ENCODE measurements around the gene DAGLA. TPM values are rescaled to one million over a fixed set of nuclear protein-coding genes. Genes with fewer than 3 reads are reported as not detected.

Gene DAGLA
- total RNA-seq, 8 experiments from 2014 or later = 2.0 to 5.0 (median 2.6) TPM

- ATAC-seq (replicated peaks in 6 of 8) = no peak
- Histone ChIP-seq H3K4me1 (replicated peaks in 1 of 2) (peaks cover 28 to 53% of the 10 kb centered on the region in 2 donors), H3K27ac (no peak overlapping the region), H3K4me3 (no peak overlapping the region)
- 60 to 100% (median 92%) methylated on average over 1 to 4 of the region's 9 CpGs; no CpG with 5 or more reads in 7 of the 10 experiments for WGBS, 10 experiments
- in situ Hi-C loops (cut with MboI; ENCODE audit: low pct_unique_long_range_greater_than_20kb in 2 of 9, low sequenced_read_pairs in 9 of 9, unreplicated experiment in 9 of 9) = no loop called here
Observed at GRCh38 chr11:61685617-61685967, 5.4 kb downstream of the DAGLA start.

GRCh38 chr11:61686066-61686465 lies 5.9 kb downstream of the DAGLA start:
- Histone ChIP-seq H3K4me3 (no peak overlapping the region), H3K27ac (no peak overlapping the region), H3K4me1 (replicated peaks in 1 of 2) (peaks cover 32 to 48% of the 10 kb centered on the region in 2 donors)
- ATAC-seq (replicated peaks in 6 of 8) = no peak
- in situ Hi-C loops (cut with MboI; ENCODE audit: low pct_unique_long_range_greater_than_20kb in 2 of 9, low sequenced_read_pairs in 9 of 9, unreplicated experiment in 9 of 9) = no loop called here
- 100% methylated on average over 3 of the region's 8 CpGs; no CpG with 5 or more reads in 9 of the 10 experiments for WGBS, 10 experiments

GRCh38 chr11:61686469-61686868 lies 6.3 kb downstream of the DAGLA start:
- in situ Hi-C loops (cut with MboI; ENCODE audit: low pct_unique_long_range_greater_than_20kb in 2 of 9, low sequenced_read_pairs in 9 of 9, unreplicated experiment in 9 of 9) = no loop called here
- Histone ChIP-seq H3K27ac (no peak overlapping the region), H3K4me1 (replicated peaks in 1 of 2) (peaks cover 35 to 45% of the 10 kb centered on the region in 2 donors), H3K4me3 (no peak overlapping the region)
- WGBS, 10 experiments = 69 to 100% (median 80%) methylated on average over 1 to 6 of the region's 8 CpGs; no CpG with 5 or more reads in 7 of the 10 experiments
- ATAC-seq (replicated peaks in 6 of 8) = no peak

- peaks cover 35 to 36% of the 10 kb centered on the region in 2 donors for H3K4me1 ChIP-seq (replicated peaks in 1 of 2)
- no peak for ATAC-seq (replicated peaks in 6 of 8)
- WGBS, 10 experiments = 93 to 100% (median 100%) methylated on average over 2 to 7 of the region's 11 CpGs; no CpG with 5 or more reads in 3 of the 10 experiments
- no peak overlapping the region for H3K27ac ChIP-seq
- no peak overlapping the region for H3K4me3 ChIP-seq
- in situ Hi-C loops (cut with MboI; ENCODE audit: low pct_unique_long_range_greater_than_20kb in 2 of 9, low sequenced_read_pairs in 9 of 9, unreplicated experiment in 9 of 9) = no loop called here
Observed at GRCh38 chr11:61687420-61687819, 7.2 kb downstream of the DAGLA start.

GRCh38 chr11:61688365-61689163 lies 8.4 kb downstream of the DAGLA start:
- in situ Hi-C loops (cut with MboI; ENCODE audit: low pct_unique_long_range_greater_than_20kb in 2 of 9, low sequenced_read_pairs in 9 of 9, unreplicated experiment in 9 of 9) = no loop called here
- peaks cover 29 to 30% of the 10 kb centered on the region in 2 donors for H3K4me1 ChIP-seq (replicated peaks in 1 of 2)
- WGBS, 10 experiments = 0 to 100% (median 88%) methylated on average over 1 to 6 of the region's 19 CpGs; no CpG with 5 or more reads in 5 of the 10 experiments

GRCh38 chr11:61689164-61689496 lies 8.9 kb downstream of the DAGLA start:
- 30 to 100% (median 88%) methylated on average over 1 to 2 of the region's 3 CpGs; no CpG with 5 or more reads in 7 of the 10 experiments for WGBS, 10 experiments
- in situ Hi-C loops (cut with MboI; ENCODE audit: low pct_unique_long_range_greater_than_20kb in 2 of 9, low sequenced_read_pairs in 9 of 9, unreplicated experiment in 9 of 9) = no loop called here
- no peak for ATAC-seq (replicated peaks in 6 of 8)
- Histone ChIP-seq H3K4me3 (no peak overlapping the region), H3K4me1 (replicated peaks in 1 of 2) (peaks cover 26 to 29% of the 10 kb centered on the region in 2 donors), H3K27ac (no peak overlapping the region)

More at GRCh38 chr11:61688365-61689163, 8.4 kb downstream of the DAGLA start:
- peak in 5 of 8 experiments; percentile 3 to 93 (median 88) for ATAC-seq (replicated peaks in 6 of 8)
- Histone ChIP-seq H3K27ac (no peak overlapping the region), H3K4me3 (no peak overlapping the region)

- no peak overlapping the region for H3K27ac ChIP-seq
Observed at GRCh38 chr11:61690706-61691379, 10.7 kb downstream of the DAGLA start.

GRCh38 chr11:61691380-61692156 lies 11.4 kb downstream of the DAGLA start:
- H3K27ac ChIP-seq = no peak overlapping the region
- H3K4me3 ChIP-seq = no peak overlapping the region
- H3K4me1 ChIP-seq (replicated peaks in 1 of 2) = peaks cover 34 to 36% of the 10 kb centered on the region in 2 donors
- in situ Hi-C loops (cut with MboI; ENCODE audit: low pct_unique_long_range_greater_than_20kb in 2 of 9, low sequenced_read_pairs in 9 of 9, unreplicated experiment in 9 of 9) = no loop called here
- WGBS, 10 experiments = 0 to 100% (median 67%) methylated on average over 1 to 4 of the region's 12 CpGs; no CpG with 5 or more reads in 3 of the 10 experiments
- no peak for ATAC-seq (replicated peaks in 6 of 8)

More at GRCh38 chr11:61690706-61691379, 10.7 kb downstream of the DAGLA start:
- WGBS, 10 experiments = 73 to 100% (median 77%) methylated on average over 3 to 10 of the region's 17 CpGs; no CpG with 5 or more reads in 5 of the 10 experiments
- Histone ChIP-seq H3K4me3 (no peak overlapping the region), H3K4me1 (replicated peaks in 1 of 2) (peaks cover 35% of the 10 kb centered on the region in 2 donors)
- in situ Hi-C loops (cut with MboI; ENCODE audit: low pct_unique_long_range_greater_than_20kb in 2 of 9, low sequenced_read_pairs in 9 of 9, unreplicated experiment in 9 of 9) = no loop called here
- ATAC-seq (replicated peaks in 6 of 8) = no peak

- WGBS, 10 experiments = 72 to 94% (median 90%) methylated on average over 2 to 6 of the region's 11 CpGs; no CpG with 5 or more reads in 6 of the 10 experiments
- H3K4me3 ChIP-seq = no peak overlapping the region
- in situ Hi-C loops (cut with MboI; ENCODE audit: low pct_unique_long_range_greater_than_20kb in 2 of 9, low sequenced_read_pairs in 9 of 9, unreplicated experiment in 9 of 9) = no loop called here
- peak in 3 of 8 experiments; percentile 12 to 66 (median 30) for ATAC-seq (replicated peaks in 6 of 8)
- no peak overlapping the region for H3K27ac ChIP-seq
- H3K4me1 ChIP-seq (replicated peaks in 1 of 2) = peaks cover 26 to 29% of the 10 kb centered on the region in 2 donors
Observed at GRCh38 chr11:61693922-61694601, 13.9 kb downstream of the DAGLA start.

GRCh38 chr11:61694602-61694939 lies 14.4 kb downstream of the DAGLA start:
- 40 to 90% (median 74%) methylated on average over 2 to 5 of the region's 7 CpGs; no CpG with 5 or more reads in 3 of the 10 experiments for WGBS, 10 experiments
- ATAC-seq (replicated peaks in 6 of 8) = peak in 1 of 8 experiments; percentile 20
- H3K4me1 ChIP-seq (replicated peaks in 1 of 2) = peaks cover 28 to 29% of the 10 kb centered on the region in 2 donors
- H3K4me3 ChIP-seq = no peak overlapping the region
- no peak overlapping the region for H3K27ac ChIP-seq
- in situ Hi-C loops (cut with MboI; ENCODE audit: low pct_unique_long_range_greater_than_20kb in 2 of 9, low sequenced_read_pairs in 9 of 9, unreplicated experiment in 9 of 9) = no loop called here

GRCh38 chr11:61694946-61695706 lies 14.9 kb downstream of the DAGLA start:
- WGBS, 10 experiments = 11 to 84% (median 65%) methylated on average over 3 to 7 of the region's 15 CpGs; no CpG with 5 or more reads in 6 of the 10 experiments
- in situ Hi-C loops (cut with MboI; ENCODE audit: low pct_unique_long_range_greater_than_20kb in 2 of 9, low sequenced_read_pairs in 9 of 9, unreplicated experiment in 9 of 9) = no loop called here
- peak in 5 of 8 experiments; percentile 4 to 27 (median 11) for ATAC-seq (replicated peaks in 6 of 8)
- Histone ChIP-seq H3K4me3 (no peak overlapping the region), H3K27ac (no peak overlapping the region), H3K4me1 (replicated peaks in 1 of 2) (peaks cover 32 to 33% of the 10 kb centered on the region in 2 donors)

- ATAC-seq (replicated peaks in 6 of 8) = peak; percentile 42 to 78 (median 59)
- 0 to 70% methylated on average over 4 of the region's 17 CpGs; no CpG with 5 or more reads in 8 of the 10 experiments for WGBS, 10 experiments
- Histone ChIP-seq H3K4me3 (no peak overlapping the region), H3K4me1 (replicated peaks in 1 of 2) (peaks cover 32 to 39% of the 10 kb centered on the region in 2 donors), H3K27ac (no peak overlapping the region)
- in situ Hi-C loops (cut with MboI; ENCODE audit: low pct_unique_long_range_greater_than_20kb in 2 of 9, low sequenced_read_pairs in 9 of 9, unreplicated experiment in 9 of 9) = no loop called here
Observed at GRCh38 chr11:61695917-61696316, 15.7 kb downstream of the DAGLA start.
